ENCODE results near the gene METRN.
A peak's percentile ranks its signal among the peaks of the same experiment; 100 is the strongest.

Gene METRN

DNA sequence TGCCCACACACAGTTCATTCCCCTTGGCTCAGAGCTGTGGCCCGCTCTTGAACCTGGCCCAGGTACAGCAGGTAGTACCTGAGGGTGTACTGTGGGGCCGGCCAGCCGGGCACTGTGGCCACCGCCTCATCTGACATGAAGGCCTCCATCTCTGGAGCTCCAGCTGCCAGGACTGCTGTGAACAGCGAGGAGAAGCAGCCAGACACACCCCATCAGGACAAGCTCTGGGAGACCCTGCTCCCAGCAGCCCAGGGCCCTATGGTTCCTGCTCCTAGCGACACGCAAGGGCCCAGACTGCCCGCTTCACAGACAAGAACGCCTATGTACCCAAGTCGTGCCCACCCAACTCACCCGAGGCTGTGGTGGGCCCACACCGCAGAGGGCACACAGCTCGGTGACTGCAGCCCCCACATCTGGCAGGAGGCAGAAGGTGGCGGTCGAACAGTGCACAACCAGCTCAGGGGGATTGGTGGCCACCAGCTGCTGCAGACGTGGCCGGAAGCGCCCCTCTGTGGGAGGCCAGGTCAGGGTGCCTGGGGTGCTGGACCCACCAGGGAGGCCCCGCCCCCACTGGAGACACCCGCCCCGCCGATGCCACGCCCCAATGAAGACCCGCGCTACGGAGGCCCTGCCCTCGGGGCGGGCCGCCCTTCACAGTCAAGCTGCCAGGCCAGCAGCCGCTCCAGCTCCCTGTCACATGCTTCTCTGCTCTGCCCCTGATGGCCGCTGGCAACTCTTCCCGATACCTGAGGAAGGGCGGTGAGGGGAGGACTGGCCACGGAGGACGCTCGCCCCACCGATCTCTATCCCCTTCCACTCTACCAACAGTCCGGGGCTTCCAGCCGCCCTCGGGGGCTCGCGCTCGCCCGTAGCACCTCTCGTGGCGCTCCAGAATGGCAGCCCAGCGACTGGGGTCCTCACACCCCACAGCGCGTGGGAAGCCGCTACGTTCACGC, 35.8 kb upstream of the METRN start:
- peak overlapping the region; percentile 31 for H3K4me3 ChIP-seq (ENCODE audit: low read depth, low read length)
- TF ChIP-seq, protein P1, sequence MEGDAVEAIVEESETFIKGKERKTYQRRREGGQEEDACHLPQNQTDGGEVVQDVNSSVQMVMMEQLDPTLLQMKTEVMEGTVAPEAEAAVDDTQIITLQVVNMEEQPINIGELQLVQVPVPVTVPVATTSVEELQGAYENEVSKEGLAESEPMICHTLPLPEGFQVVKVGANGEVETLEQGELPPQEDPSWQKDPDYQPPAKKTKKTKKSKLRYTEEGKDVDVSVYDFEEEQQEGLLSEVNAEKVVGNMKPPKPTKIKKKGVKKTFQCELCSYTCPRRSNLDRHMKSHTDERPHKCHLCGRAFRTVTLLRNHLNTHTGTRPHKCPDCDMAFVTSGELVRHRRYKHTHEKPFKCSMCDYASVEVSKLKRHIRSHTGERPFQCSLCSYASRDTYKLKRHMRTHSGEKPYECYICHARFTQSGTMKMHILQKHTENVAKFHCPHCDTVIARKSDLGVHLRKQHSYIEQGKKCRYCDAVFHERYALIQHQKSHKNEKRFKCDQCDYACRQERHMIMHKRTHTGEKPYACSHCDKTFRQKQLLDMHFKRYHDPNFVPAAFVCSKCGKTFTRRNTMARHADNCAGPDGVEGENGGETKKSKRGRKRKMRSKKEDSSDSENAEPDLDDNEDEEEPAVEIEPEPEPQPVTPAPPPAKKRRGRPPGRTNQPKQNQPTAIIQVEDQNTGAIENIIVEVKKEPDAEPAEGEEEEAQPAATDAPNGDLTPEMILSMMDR (IDR thresholded peaks at IDR 0.05; ENCODE audit: borderline replicate concordance, insufficient read depth, low read depth, low read length) = no peak

DNA sequence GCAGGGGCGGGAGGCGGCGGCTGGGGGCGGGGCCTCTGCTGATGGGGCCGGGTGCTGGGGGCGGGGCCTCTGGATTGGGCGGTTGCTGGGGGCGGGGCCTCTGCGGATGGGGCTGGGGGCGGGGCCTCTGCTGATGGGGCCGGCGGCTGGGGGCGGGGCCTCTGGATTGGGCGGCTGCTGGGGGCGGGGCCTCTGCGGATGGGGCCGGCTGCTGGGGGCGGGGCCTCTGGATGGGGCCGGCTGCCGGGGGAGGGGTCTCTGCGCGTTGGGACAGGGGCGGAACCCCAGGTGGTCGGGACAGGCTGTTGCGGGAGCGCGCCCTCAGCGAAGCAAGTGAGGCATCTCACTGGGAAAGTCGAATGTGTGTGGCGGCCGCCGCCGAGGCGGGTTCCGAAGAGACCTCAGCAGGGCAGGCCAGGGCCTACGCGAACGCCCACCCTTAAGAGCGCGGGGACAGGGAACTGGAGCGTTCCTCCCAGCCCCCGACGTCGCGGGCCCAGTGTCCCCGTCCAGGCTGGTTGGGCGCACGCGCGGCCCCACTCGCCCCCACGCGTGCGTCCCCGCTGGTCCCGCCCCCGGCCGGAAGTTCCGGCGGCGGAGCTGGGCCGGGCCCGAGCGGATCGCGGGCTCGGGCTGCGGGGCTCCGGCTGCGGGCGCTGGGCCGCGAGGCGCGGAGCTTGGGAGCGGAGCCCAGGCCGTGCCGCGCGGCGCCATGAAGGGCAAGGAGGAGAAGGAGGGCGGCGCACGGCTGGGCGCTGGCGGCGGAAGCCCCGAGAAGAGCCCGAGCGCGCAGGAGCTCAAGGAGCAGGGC, 34.9 kb upstream of the METRN start, which contains the start of gene STUB1:
STUB1 (plus strand) TSS at position 597 of the 811 bp plus-strand sequence; CDS start at position 713, 116 bp downstream.
- H3K4me3 ChIP-seq (ENCODE audit: low read depth, low read length) = peak within 1 kb of the TSS; percentile 86
- TF ChIP-seq, protein P1 (IDR thresholded peaks at IDR 0.05; ENCODE audit: borderline replicate concordance, insufficient read depth, low read depth, low read length) = no peak

DNA sequence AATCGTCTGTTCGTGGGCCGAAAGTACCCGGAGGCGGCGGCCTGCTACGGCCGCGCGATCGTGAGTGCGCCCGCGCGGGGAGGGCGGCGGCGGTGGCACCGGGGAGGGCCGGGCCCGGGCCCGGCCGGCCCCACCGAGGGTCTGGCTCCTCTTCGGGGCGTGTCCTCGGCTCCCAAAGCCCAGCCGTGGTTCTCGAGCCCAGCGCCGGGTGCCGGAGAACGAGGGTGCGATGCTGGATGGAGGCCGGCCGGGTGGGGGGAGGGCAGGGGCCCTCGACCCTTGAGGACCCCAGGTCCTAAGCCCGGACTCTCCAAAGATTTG, 34.3 kb upstream of the METRN start:
- TF ChIP-seq, protein P1 (IDR thresholded peaks at IDR 0.05; ENCODE audit: borderline replicate concordance, insufficient read depth, low read depth, low read length) = no peak
- H3K4me3 ChIP-seq (ENCODE audit: low read depth, low read length) = peak overlapping the region; percentile 86

DNA sequence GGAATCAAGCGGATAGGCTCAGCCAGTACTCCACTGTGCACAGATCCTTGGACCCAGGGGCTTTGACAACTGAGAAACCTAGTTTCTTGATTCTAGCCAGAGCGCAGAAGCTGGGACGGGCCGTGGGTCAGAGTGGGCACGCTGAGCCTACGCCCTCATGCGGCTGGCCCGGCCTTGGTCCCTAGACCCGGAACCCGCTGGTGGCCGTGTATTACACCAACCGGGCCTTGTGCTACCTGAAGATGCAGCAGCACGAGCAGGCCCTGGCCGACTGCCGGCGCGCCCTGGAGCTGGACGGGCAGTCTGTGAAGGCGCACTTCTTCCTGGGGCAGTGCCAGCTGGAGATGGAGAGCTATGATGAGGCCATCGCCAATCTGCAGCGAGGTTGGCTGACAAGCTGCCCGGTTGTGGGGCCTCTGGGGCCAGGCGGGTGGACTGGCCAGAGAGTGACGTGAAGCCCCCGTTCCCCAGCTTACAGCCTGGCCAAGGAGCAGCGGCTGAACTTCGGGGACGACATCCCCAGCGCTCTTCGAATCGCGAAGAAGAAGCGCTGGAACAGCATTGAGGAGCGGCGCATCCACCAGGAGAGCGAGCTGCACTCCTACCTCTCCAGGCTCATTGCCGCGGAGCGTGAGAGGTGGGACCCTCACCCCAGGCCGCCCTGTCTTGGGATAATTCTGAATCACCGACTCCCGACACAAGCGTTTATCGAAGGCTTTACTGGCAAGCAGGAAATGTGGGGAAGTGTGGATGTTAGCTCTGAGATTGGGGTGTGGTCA, 33.8 kb upstream of the METRN start:
- H3K4me3 ChIP-seq (ENCODE audit: low read depth, low read length) = peak overlapping the region; percentile 86
- TF ChIP-seq, protein P1 (IDR thresholded peaks at IDR 0.05; ENCODE audit: borderline replicate concordance, insufficient read depth, low read depth, low read length) = no peak

DNA sequence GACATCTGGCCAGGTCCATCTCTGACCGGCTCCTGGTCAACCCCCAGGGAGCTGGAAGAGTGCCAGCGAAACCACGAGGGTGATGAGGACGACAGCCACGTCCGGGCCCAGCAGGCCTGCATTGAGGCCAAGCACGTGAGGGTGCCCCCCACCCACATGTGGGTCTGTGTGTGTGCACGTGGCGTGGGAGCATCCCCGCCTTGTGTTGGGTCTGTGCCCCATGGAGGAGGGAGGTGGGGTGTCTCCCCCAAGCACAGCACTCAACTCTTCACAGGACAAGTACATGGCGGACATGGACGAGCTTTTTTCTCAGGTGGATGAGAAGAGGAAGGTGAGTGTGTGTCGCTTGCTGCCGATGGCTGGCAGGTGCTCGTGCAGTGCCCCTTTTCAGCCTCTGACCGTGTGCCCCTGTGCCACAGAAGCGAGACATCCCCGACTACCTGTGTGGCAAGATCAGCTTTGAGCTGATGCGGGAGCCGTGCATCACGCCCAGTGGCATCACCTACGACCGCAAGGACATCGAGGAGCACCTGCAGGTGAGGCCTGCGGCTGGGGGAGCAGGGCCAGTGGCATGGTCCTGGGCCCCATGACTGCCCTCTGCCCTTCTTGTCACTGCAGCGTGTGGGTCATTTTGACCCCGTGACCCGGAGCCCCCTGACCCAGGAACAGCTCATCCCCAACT, 33.0 kb upstream of the METRN start:
- H3K4me3 ChIP-seq (ENCODE audit: low read depth, low read length) = peak overlapping the region; percentile 86
- TF ChIP-seq, protein P1 (IDR thresholded peaks at IDR 0.05; ENCODE audit: borderline replicate concordance, insufficient read depth, low read depth, low read length) = no peak

All from GM12875 (cell line).